Adrenal gland (tissue), 12 donors: ENCODE data around the gene HPSE2. TPM values are rescaled to one million over a fixed set of nuclear protein-coding genes. Genes with fewer than 3 reads are reported as not detected.

Experiments
- DNase-seq, 7 donors: peaks; one replicate each; pipeline ENCODE4 v3.0.0-alpha.2; 2019 to 2020
- H3K27ac ChIP-seq, 5 donors: fragments of 200-600 bp; sonication (generic) in 4 of 5; 1 replicate in 3 of 5; 2 replicates in 2 of 5; pipeline versions ENCODE4 v1.5.1 to v1.8.0; 2016 to 2020; ENCODE audit warnings: mild to moderate bottlenecking in 1 of 5
- H3K27me3 ChIP-seq: fragments of 200-600 bp; 2 replicates; pipeline ENCODE4 v1.8.0; 2021
- H3K36me3 ChIP-seq, 2 donors: fragments of 200-600 bp; replicated peaks in 1 of 2; 1 replicate in 1 of 2; 2 replicates in 1 of 2; pipeline versions ENCODE4 v1.5.1 to v1.8.0; 2018 to 2022
- H3K4me1 ChIP-seq, 2 donors: fragments of 200-600 bp; replicated peaks in 1 of 2; 1 replicate in 1 of 2; 2 replicates in 1 of 2; pipeline versions ENCODE4 v1.5.1 to v1.8.0; 2018 to 2021
- H3K4me3 ChIP-seq, 4 donors: fragments of 200-600 bp; sonication (generic) in 3 of 4; one replicate each; pipeline ENCODE4 v1.5.1; 2016 to 2018
- H3K9me3 ChIP-seq, 3 donors: fragments of 200-600 bp; sonication (generic) in 1 of 3; replicated peaks in 1 of 3; 1 replicate in 2 of 3; 2 replicates in 1 of 3; pipeline versions ENCODE4 v1.5.1 to v1.8.0; 2016 to 2021
- CTCF ChIP-seq, 6 experiments: fragments of 450-650 bp in 4 of 6; fragments of 200-600 bp in 2 of 6; sonication (generic) in 1 of 6; IDR thresholded peaks; 1 replicate in 5 of 6; 2 replicates in 1 of 6; pipeline versions ENCODE4 v1.5.1 to v1.8.0; 2016 to 2021; ENCODE audit warnings: antibody characterized with exemption in 6 of 6, mild to moderate bottlenecking in 2 of 6, moderate library complexity in 1 of 6
- POLR2A ChIP-seq, 2 donors: fragments of 450-650 bp; IDR thresholded peaks; one replicate each; pipeline ENCODE4 v1.6.1; 2017; ENCODE audit warnings: antibody characterized with exemption in 2 of 2, mild to moderate bottlenecking in 2 of 2, moderate library complexity in 1 of 2
- whole genome bisulfite sequencing, 4 donors: extraction: QIAGEN DNeasy Blood & Tissue Kit in 2 of 4; methylation state at CpG; one replicate each; pipeline versions ENCODE4 v1.1.5 to v1.1.7; 2013 to 2017; 5-methylcytosine and 5-hydroxymethylcytosine counted together
- intact Hi-C, 2 donors: fragments of 100-400 bp; cut with DNase I; formaldehyde crosslinking; loops; one replicate each; pipeline versions ENCODE4 v1.14.1 to v1.15.0; 2022 to 2023
- polyA plus RNA-seq, 3 donors: library from polyadenylated mRNA; stranded (reverse); fragments of 200-250 nt in 2 of 3; fragments of 350-450 nt in 1 of 3; fragmentation: Illumina TruSeq in 1 of 3; extraction: RNeasy Lipid Tissue Mini Kit (QIAGEN cat#74804) in 1 of 3; gene quantifications; one replicate each; pipeline ENCODE4 v1.2.3, GENCODE V29; 2013 to 2014
- total RNA-seq, 9 donors: library from RNA; depleted of rRNA in 4 of 9; stranded (reverse); fragments of >200 nt in 4 of 9; fragments of 120-200 nt in 1 of 9; fragmentation: NEBNext Ultra II Directional in 1 of 9; extraction: Animal tissue kit (Norgen Biotek cat#: 25700) in 1 of 9; gene quantifications; one replicate each; pipeline versions ENCODE4 v1.1.0 to v1.2.4, GENCODE V29; 2013 to 2023
- donor health status: healthy with polysubstance abuse.
- donor health status: Bipolar disorder and iron deficiency.
- donor health status: DM: yes; HTN: yes; CAD: no.
- donor health status: DM: no; HTN: no; CAD: no.
- donor health status: DM: no; HTN: no; CAD: no.
- donor health status: DM: yes; HTN: yes; CAD: no.

Gene HPSE2
- total and polyA plus RNA-seq, 12 donors = under 0.01 to 0.16 (median 0.10) TPM; not detected in 9

GRCh38 chr10:98570834-98571233, 664.8 kb downstream of the HPSE2 start:
- Histone ChIP-seq H3K36me3 (no peaks in the 10 kb centered on the region), H3K9me3 (no peaks in the 10 kb centered on the region), H3K4me3 (no peak overlapping the region), H3K4me1 (no peaks in the 10 kb centered on the region), H3K27ac (no peak overlapping the region), H3K27me3 (no peaks in the 10 kb centered on the region)
- TF ChIP-seq POLR2A (IDR thresholded peaks at IDR 0.05) (no peak), CTCF (IDR thresholded peaks at IDR 0.05) (no peak)
- no peak for DNase-seq
- intact Hi-C loops = no loop called here
- WGBS, 4 donors = 60 to 73% (median 71%) methylated on average over 5 of the region's 5 CpGs

GRCh38 chr10:98569853-98570252, 665.8 kb downstream of the HPSE2 start:
- DNase-seq = no peak
- intact Hi-C loops = no loop called here
- H3K9me3 ChIP-seq = no peaks in the 10 kb centered on the region
- H3K27ac ChIP-seq = no peak overlapping the region
- H3K4me3 ChIP-seq = no peak overlapping the region
- no peaks in the 10 kb centered on the region for H3K36me3 ChIP-seq
- no peaks in the 10 kb centered on the region for H3K27me3 ChIP-seq
- H3K4me1 ChIP-seq = no peaks in the 10 kb centered on the region
- TF ChIP-seq CTCF (IDR thresholded peaks at IDR 0.05) = no peak
- no peak for TF ChIP-seq POLR2A (IDR thresholded peaks at IDR 0.05)

GRCh38 chr10:98568551-98568950, 667.1 kb downstream of the HPSE2 start:
- H3K36me3 ChIP-seq = no peaks in the 10 kb centered on the region
- H3K9me3 ChIP-seq = no peaks in the 10 kb centered on the region
- WGBS, 4 donors = 43 to 63% (median 54%) methylated on average over 2 of the region's 2 CpGs
- no peaks in the 10 kb centered on the region for H3K27me3 ChIP-seq
- H3K27ac ChIP-seq = no peak overlapping the region
- no peaks in the 10 kb centered on the region for H3K4me1 ChIP-seq
- TF ChIP-seq POLR2A (IDR thresholded peaks at IDR 0.05) (no peak), CTCF (IDR thresholded peaks at IDR 0.05) (no peak)
- no peak for DNase-seq
- intact Hi-C loops = no loop called here
- H3K4me3 ChIP-seq = no peak overlapping the region

GRCh38 chr10:98567391-98568133, 668.1 kb downstream of the HPSE2 start:
- TF ChIP-seq POLR2A (IDR thresholded peaks at IDR 0.05) = no peak
- no peaks in the 10 kb centered on the region for H3K4me1 ChIP-seq
- H3K27ac ChIP-seq = no peak overlapping the region
- intact Hi-C loops = no loop called here
- no peak for DNase-seq
- WGBS, 4 donors = 52 to 62% (median 55%) methylated on average over 4 of the region's 4 CpGs
- no peaks in the 10 kb centered on the region for H3K9me3 ChIP-seq
- no peaks in the 10 kb centered on the region for H3K27me3 ChIP-seq
- no peak overlapping the region for H3K4me3 ChIP-seq
- no peaks in the 10 kb centered on the region for H3K36me3 ChIP-seq

- no peak overlapping the region for H3K4me3 ChIP-seq
- H3K9me3 ChIP-seq = no peaks in the 10 kb centered on the region
- H3K27ac ChIP-seq = no peak overlapping the region
- intact Hi-C loops = no loop called here
- no peaks in the 10 kb centered on the region for H3K36me3 ChIP-seq
- H3K4me1 ChIP-seq = no peaks in the 10 kb centered on the region
- TF ChIP-seq POLR2A (IDR thresholded peaks at IDR 0.05) (no peak), CTCF (IDR thresholded peaks at IDR 0.05) (no peak)
- no peak for DNase-seq
- no peaks in the 10 kb centered on the region for H3K27me3 ChIP-seq
- WGBS, 4 donors = 33 to 43% (median 40%) methylated on average over 2 of the region's 2 CpGs
These were observed 671.8 kb downstream of the HPSE2 start for GRCh38 chr10:98563811-98564210.
